ENCODE data around the gene SGMS1. TPM values are rescaled to one million over a fixed set of nuclear protein-coding genes. Genes with fewer than 3 reads are reported as not detected.

The SGMS1 gene
- total RNA-seq, 2 donors from 2014 or later = 19.4 to 19.5 TPM

- no peaks in the 10 kb centered on the region for H3K27me3 ChIP-seq
- no peak overlapping the region for H3K9ac ChIP-seq (ENCODE audit: low read depth in 2 of 2, low read length in 2 of 2)
- intact Hi-C loops (cut with DNase I) = no loop called here
- DNase-seq = no peak
- no peak overlapping the region for H3K4me3 ChIP-seq
- H3K4me1 ChIP-seq = peaks cover 3% of the 10 kb centered on the region
- no peaks in the 10 kb centered on the region for H3K36me3 ChIP-seq
- TF ChIP-seq CTCF (IDR thresholded peaks at IDR 0.05) = no peak
- H3K9me3 ChIP-seq = no peaks in the 10 kb centered on the region
- peak overlapping the region; percentile 37 for H3K27ac ChIP-seq
Observed at GRCh38 chr10:50326172-50326555, 297.6 kb downstream of the SGMS1 start.

- Histone ChIP-seq H3K27me3 (no peaks in the 10 kb centered on the region), H3K36me3 (no peaks in the 10 kb centered on the region), H3K4me1 (peaks cover 3% of the 10 kb centered on the region), H3K27ac (no peak overlapping the region), H3K9me3 (no peaks in the 10 kb centered on the region), H3K4me3 (no peak overlapping the region), H3K9ac (ENCODE audit: low read depth in 2 of 2, low read length in 2 of 2) (no peak overlapping the region)
- TF ChIP-seq CTCF (IDR thresholded peaks at IDR 0.05) = no peak
- DNase-seq = no peak
- intact Hi-C loops (cut with DNase I) = no loop called here
Observed at GRCh38 chr10:50325449-50326171, 298.1 kb downstream of the SGMS1 start.

GRCh38 chr10:50324680-50325393 is 298.9 kb downstream of the SGMS1 start:
- no peaks in the 10 kb centered on the region for H3K9me3 ChIP-seq
- no peak overlapping the region for H3K27ac ChIP-seq
- TF ChIP-seq CTCF (IDR thresholded peaks at IDR 0.05) = no peak
- H3K36me3 ChIP-seq = no peaks in the 10 kb centered on the region
- no peak overlapping the region for H3K4me3 ChIP-seq
- peaks cover 3% of the 10 kb centered on the region for H3K4me1 ChIP-seq
- no peak for DNase-seq
- intact Hi-C loops (cut with DNase I) = no loop called here
- H3K9ac ChIP-seq (ENCODE audit: low read depth in 2 of 2, low read length in 2 of 2) = no peak overlapping the region
- H3K27me3 ChIP-seq = no peaks in the 10 kb centered on the region

- intact Hi-C loops (cut with DNase I) = no loop called here
- Histone ChIP-seq H3K4me3 (no peak overlapping the region), H3K4me1 (peaks cover 3% of the 10 kb centered on the region), H3K9ac (ENCODE audit: low read depth in 2 of 2, low read length in 2 of 2) (no peak overlapping the region), H3K9me3 (no peaks in the 10 kb centered on the region), H3K36me3 (no peaks in the 10 kb centered on the region), H3K27me3 (no peaks in the 10 kb centered on the region), H3K27ac (no peak overlapping the region)
- no peak for DNase-seq
- no peak for TF ChIP-seq CTCF (IDR thresholded peaks at IDR 0.05)
Observed at GRCh38 chr10:50324046-50324445, 299.7 kb downstream of the SGMS1 start.

GRCh38 chr10:50322077-50322476 is 301.7 kb downstream of the SGMS1 start:
- Histone ChIP-seq H3K27me3 (no peaks in the 10 kb centered on the region), H3K27ac (no peak overlapping the region), H3K36me3 (no peaks in the 10 kb centered on the region), H3K4me3 (no peak overlapping the region), H3K9me3 (no peaks in the 10 kb centered on the region), H3K4me1 (peaks cover 3% of the 10 kb centered on the region), H3K9ac (ENCODE audit: low read depth in 2 of 2, low read length in 2 of 2) (no peak overlapping the region)
- no peak for DNase-seq
- no peak for TF ChIP-seq CTCF (IDR thresholded peaks at IDR 0.05)
- intact Hi-C loops (cut with DNase I) = no loop called here
